Breast epithelium (tissue), 4 donors: ENCODE measurements around the gene NEU4. TPM values are rescaled to one million over a fixed set of nuclear protein-coding genes. Genes with fewer than 3 reads are reported as not detected.

Experiments
- DNase-seq, 2 donors: peaks; one replicate each; pipeline ENCODE4 v3.0.0-alpha.2; 2019; ENCODE audit warnings: low spot score in 2 of 2
- H3K27ac ChIP-seq, 2 donors: fragments of 200-600 bp; sonication (generic) in 1 of 2; one replicate each; pipeline ENCODE4 v1.5.1; 2016 to 2019; ENCODE audit warnings: mild to moderate bottlenecking in 1 of 2
- H3K27me3 ChIP-seq, 2 donors: fragments of 200-600 bp; sonication (generic) in 1 of 2; one replicate each; pipeline versions ENCODE4 v1.5.1 to v1.6.0; 2017 to 2019; ENCODE audit warnings: control low read depth in 1 of 2, mild to moderate bottlenecking in 1 of 2
- H3K36me3 ChIP-seq: fragments of 200-600 bp; one replicate; pipeline ENCODE4 v1.5.1; 2019
- H3K4me1 ChIP-seq, 2 donors: fragments of 200-600 bp; sonication (generic); one replicate each; pipeline ENCODE4 v1.5.1; 2016 to 2019; ENCODE audit warnings: control low read depth in 1 of 2
- H3K4me3 ChIP-seq, 3 donors: fragments of 200-600 bp; sonication (generic); 1 replicate in 2 of 3; 2 replicates in 1 of 3; pipeline ENCODE4 v1.5.1; 2016 to 2019; ENCODE audit warnings: mild to moderate bottlenecking in 3 of 3, moderate library complexity in 2 of 3
- H3K9me3 ChIP-seq, 2 donors: fragments of 200-600 bp; sonication (generic) in 1 of 2; one replicate each; pipeline ENCODE4 v1.5.1; 2016 to 2019; ENCODE audit warnings: control low read depth in 1 of 2
- POLR2A ChIP-seq: fragments of 450-650 bp; IDR thresholded peaks from one replicate; pipeline ENCODE4 v1.6.1; 2016; ENCODE audit warnings: antibody characterized with exemption, mild to moderate bottlenecking, moderate library complexity
- POLR2AphosphoS5 ChIP-seq, 3 donors: sonication (generic); formaldehyde crosslinking; IDR thresholded peaks; one replicate each; pipeline ENCODE4 v1.6.1; 2017; ENCODE audit warnings: antibody characterized with exemption in 3 of 3
- intact Hi-C: fragments of 100-400 bp; cut with DNase I; formaldehyde crosslinking; loops from one replicate; pipeline ENCODE4 v1.15.1; 2023; ENCODE audit warnings: low total_unique reads
- total RNA-seq, 3 donors: library from RNA; depleted of rRNA; stranded (reverse); fragments of >200 nt; gene quantifications; one replicate each; pipeline ENCODE4 v1.1.0, GENCODE V29; 2016
- TF ChIP-seq, protein P1 (sequence below), 3 donors: fragments of 450-650 bp; IDR thresholded peaks; one replicate each; pipeline ENCODE4 v1.5.1; 2016 to 2017; ENCODE audit warnings: antibody characterized with exemption in 3 of 3, mild to moderate bottlenecking in 3 of 3, moderate library complexity in 3 of 3

The NEU4 gene
- total RNA-seq, 3 donors from 2014 or later, result 0.33 to 3.0 (median 0.44) TPM

- no peak for DNase-seq
- TF ChIP-seq, protein P1, sequence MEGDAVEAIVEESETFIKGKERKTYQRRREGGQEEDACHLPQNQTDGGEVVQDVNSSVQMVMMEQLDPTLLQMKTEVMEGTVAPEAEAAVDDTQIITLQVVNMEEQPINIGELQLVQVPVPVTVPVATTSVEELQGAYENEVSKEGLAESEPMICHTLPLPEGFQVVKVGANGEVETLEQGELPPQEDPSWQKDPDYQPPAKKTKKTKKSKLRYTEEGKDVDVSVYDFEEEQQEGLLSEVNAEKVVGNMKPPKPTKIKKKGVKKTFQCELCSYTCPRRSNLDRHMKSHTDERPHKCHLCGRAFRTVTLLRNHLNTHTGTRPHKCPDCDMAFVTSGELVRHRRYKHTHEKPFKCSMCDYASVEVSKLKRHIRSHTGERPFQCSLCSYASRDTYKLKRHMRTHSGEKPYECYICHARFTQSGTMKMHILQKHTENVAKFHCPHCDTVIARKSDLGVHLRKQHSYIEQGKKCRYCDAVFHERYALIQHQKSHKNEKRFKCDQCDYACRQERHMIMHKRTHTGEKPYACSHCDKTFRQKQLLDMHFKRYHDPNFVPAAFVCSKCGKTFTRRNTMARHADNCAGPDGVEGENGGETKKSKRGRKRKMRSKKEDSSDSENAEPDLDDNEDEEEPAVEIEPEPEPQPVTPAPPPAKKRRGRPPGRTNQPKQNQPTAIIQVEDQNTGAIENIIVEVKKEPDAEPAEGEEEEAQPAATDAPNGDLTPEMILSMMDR (IDR thresholded peaks at IDR 0.05), result no peak
- TF ChIP-seq POLR2AphosphoS5 (IDR thresholded peaks at IDR 0.05), result no peak
- TF ChIP-seq POLR2A, result no peak
- H3K27ac ChIP-seq, result no peak overlapping the region
- no peaks in the 10 kb centered on the region for H3K36me3 ChIP-seq
- intact Hi-C loops, result loop anchor here (5.0 kb wide), 1 partner anchor 213 kb away; the partner anchor contains the start of genes ATG4B and THAP4
- H3K4me3 ChIP-seq, result no peak overlapping the region
- H3K27me3 ChIP-seq, result peaks cover 0 to 15% of the 10 kb centered on the region in 2 donors
- peaks cover 0 to 2% of the 10 kb centered on the region in 2 donors for H3K4me1 ChIP-seq
- no peaks in the 10 kb centered on the region for H3K9me3 ChIP-seq
Observed at GRCh38 chr2:241849616-241850543, 40.9 kb downstream of the NEU4 start.

DNA sequence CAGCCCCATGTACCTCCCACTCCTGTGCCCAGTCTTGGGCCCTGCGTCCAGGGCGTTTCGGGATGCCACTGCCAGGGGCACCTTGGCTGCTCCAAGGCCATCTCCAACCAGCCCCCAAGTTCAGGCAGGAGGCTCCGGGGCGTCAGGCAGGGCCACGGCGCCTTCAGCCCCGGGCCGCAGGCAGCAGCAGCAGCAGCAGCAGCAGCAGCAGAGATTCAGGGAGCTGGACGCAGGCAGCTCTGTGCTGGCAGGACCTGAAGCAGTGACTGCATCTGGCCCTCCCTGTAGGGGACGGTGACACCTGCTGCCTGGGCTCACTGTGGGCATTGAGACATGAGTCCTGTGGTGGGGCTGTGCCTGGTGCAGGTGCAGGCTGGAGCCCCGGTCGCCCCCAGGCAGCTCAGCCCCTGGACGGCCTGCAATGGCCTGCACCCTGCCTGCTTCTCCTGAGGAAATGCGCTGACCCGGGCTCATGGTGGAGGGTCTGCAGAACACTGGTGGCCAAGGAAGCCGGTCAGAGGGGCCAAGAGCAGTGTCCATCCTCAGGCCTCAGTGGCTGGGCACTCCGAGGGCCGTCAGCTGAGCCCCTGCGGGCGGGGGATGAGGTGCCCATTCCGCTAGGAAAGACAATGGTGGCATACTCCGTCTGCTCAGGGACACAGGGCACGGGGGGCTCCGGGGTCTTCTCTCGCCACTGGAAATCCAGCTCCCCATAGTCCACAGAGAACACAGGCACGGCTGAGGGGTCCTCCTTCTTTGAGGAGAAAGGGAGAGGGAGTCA is 41.7 kb downstream of the NEU4 start:
- no peak for DNase-seq
- Histone ChIP-seq H3K27ac (no peak overlapping the region), H3K36me3 (no peaks in the 10 kb centered on the region)

GRCh38 chr2:241851325-241852115 is 42.5 kb downstream of the NEU4 start:
- no peak for DNase-seq
- Histone ChIP-seq H3K27me3 (peaks cover 0 to 9% of the 10 kb centered on the region in 2 donors), H3K4me1 (no peaks in the 10 kb centered on the region), H3K4me3 (no peak overlapping the region), H3K9me3 (no peaks in the 10 kb centered on the region), H3K27ac (no peak overlapping the region), H3K36me3 (no peaks in the 10 kb centered on the region)
- TF ChIP-seq POLR2AphosphoS5 (IDR thresholded peaks at IDR 0.05), result no peak
- TF ChIP-seq, protein P1 (IDR thresholded peaks at IDR 0.05), result no peak
- TF ChIP-seq POLR2A, result no peak
- intact Hi-C loops, result loop anchor here (5.0 kb wide), 1 partner anchor 214 kb away; the partner anchor contains the start of genes ATG4B and THAP4

More for the DNA sequence above, 41.7 kb downstream of the NEU4 start:
- Histone ChIP-seq H3K4me1 (no peaks in the 10 kb centered on the region), H3K27me3 (peaks cover 0 to 15% of the 10 kb centered on the region in 2 donors), H3K4me3 (no peak overlapping the region), H3K9me3 (no peaks in the 10 kb centered on the region)
- intact Hi-C loops, result loop anchor here (5.0 kb wide), 1 partner anchor 213 kb away; the partner anchor contains the start of genes ATG4B and THAP4
- no peak for TF ChIP-seq POLR2AphosphoS5 (IDR thresholded peaks at IDR 0.05)
- TF ChIP-seq, protein P1 (IDR thresholded peaks at IDR 0.05), result no peak
- TF ChIP-seq POLR2A, result no peak

GRCh38 chr2:241852116-241852980 is 43.4 kb downstream of the NEU4 start:
- Histone ChIP-seq H3K4me3 (no peak overlapping the region), H3K27ac (no peak overlapping the region), H3K4me1 (no peaks in the 10 kb centered on the region), H3K36me3 (no peaks in the 10 kb centered on the region), H3K9me3 (no peaks in the 10 kb centered on the region), H3K27me3 (peaks cover 0 to 8% of the 10 kb centered on the region in 2 donors)
- intact Hi-C loops, result loop anchor here (5.0 kb wide), 1 partner anchor 215 kb away; the partner anchor contains the start of genes ATG4B and THAP4
- TF ChIP-seq POLR2A (no peak), POLR2AphosphoS5 (IDR thresholded peaks at IDR 0.05) (no peak)
- TF ChIP-seq, protein P1 (IDR thresholded peaks at IDR 0.05), result no peak
- peak in 1 of 2 donors; percentile 40 for DNase-seq
